Measurements from ENCODE around the gene PCNT.

The PCNT gene

GRCh38 chr21:46437511-46437910, 113.6 kb downstream of the PCNT start:
- no peak overlapping the region for H3K9ac ChIP-seq (ENCODE audit: low read depth, low read length, poor library complexity)
- no peak overlapping the region for H3K4me3 ChIP-seq (ENCODE audit: low read length in 2 of 2)
- no peak overlapping the region for H2BK120ac ChIP-seq (ENCODE audit: low read depth, low read length)
- H2BK15ac ChIP-seq (ENCODE audit: low read length) = no peak overlapping the region
- no CpG with 5 or more reads among the region's 13 CpGs for WGBS, 2 donors (ENCODE audit: extremely low coverage in 2 of 2, insufficient read length in 2 of 2, insufficient replicate concordance in 1 of 2)
- H2BK5ac ChIP-seq (ENCODE audit: low read length) = peak overlapping the region; percentile 13
- no peaks in the 10 kb centered on the region for H3K27me3 ChIP-seq (ENCODE audit: control insufficient read depth in 3 of 3, insufficient read depth in 3 of 3, low read depth in 1 of 3, low read length in 3 of 3)
- H3K4me2 ChIP-seq (ENCODE audit: insufficient read depth, low read length, poor library complexity, severe bottlenecking) = no peak overlapping the region
- peak overlapping the region; percentile 68 for H3K23ac ChIP-seq (ENCODE audit: low read depth, low read length, poor library complexity)
- H3K4me1 ChIP-seq (ENCODE audit: control insufficient read depth in 2 of 2, insufficient read depth in 1 of 2, low read depth in 1 of 2, low read length in 2 of 2) = peaks cover 4 to 6% of the 10 kb centered on the region in 2 donors
- no peak overlapping the region for H2AFZ ChIP-seq (ENCODE audit: low read length)
- no peak overlapping the region for H2BK12ac ChIP-seq (ENCODE audit: low read length)
- H2AK5ac ChIP-seq (ENCODE audit: low read depth, low read length) = no peak overlapping the region
- H3K4ac ChIP-seq (ENCODE audit: low read length) = no peak overlapping the region
- H3K14ac ChIP-seq (ENCODE audit: low read length) = no peak overlapping the region
- peaks cover 49 to 97% of the 10 kb centered on the region in 2 donors for H3K36me3 ChIP-seq (replicated peaks in 1 of 2; ENCODE audit: control insufficient read depth in 2 of 2, insufficient read depth in 2 of 2, low read length in 2 of 2)
- no peak for DNase-seq (ENCODE audit: low spot score)
- H4K8ac ChIP-seq (ENCODE audit: low read depth, low read length) = no peak overlapping the region
- no peak overlapping the region for H4K91ac ChIP-seq (ENCODE audit: low read depth, low read length, poor library complexity)
- H3K18ac ChIP-seq (ENCODE audit: low read length) = no peak overlapping the region
- H3K9me3 ChIP-seq (replicated peaks in 1 of 2; ENCODE audit: control insufficient read depth in 2 of 2, insufficient read depth in 1 of 2, low read depth in 1 of 2, low read length in 2 of 2) = peaks cover 0 to 4% of the 10 kb centered on the region in 2 donors
- no peak overlapping the region for H3K27ac ChIP-seq (replicated peaks; ENCODE audit: low read length)
- peaks cover 3% of the 10 kb centered on the region for H3K79me1 ChIP-seq (ENCODE audit: low read depth, low read length)

- no peak overlapping the region for H4K91ac ChIP-seq (ENCODE audit: low read depth, low read length, poor library complexity)
- no peak overlapping the region for H3K4ac ChIP-seq (ENCODE audit: low read length)
- no peak overlapping the region for H4K8ac ChIP-seq (ENCODE audit: low read depth, low read length)
- no peak overlapping the region for H3K14ac ChIP-seq (ENCODE audit: low read length)
- H3K4me3 ChIP-seq (ENCODE audit: low read length in 2 of 2) = no peak overlapping the region
- H3K27me3 ChIP-seq (ENCODE audit: control insufficient read depth in 3 of 3, insufficient read depth in 3 of 3, low read depth in 1 of 3, low read length in 3 of 3) = no peaks in the 10 kb centered on the region
- no peak overlapping the region for H2BK15ac ChIP-seq (ENCODE audit: low read length)
- H2BK120ac ChIP-seq (ENCODE audit: low read depth, low read length) = no peak overlapping the region
- no peak for DNase-seq (ENCODE audit: low spot score)
- H3K4me2 ChIP-seq (ENCODE audit: insufficient read depth, low read length, poor library complexity, severe bottlenecking) = no peak overlapping the region
- no peak overlapping the region for H3K23ac ChIP-seq (ENCODE audit: low read depth, low read length, poor library complexity)
- H3K27ac ChIP-seq (replicated peaks; ENCODE audit: low read length) = no peak overlapping the region
- H2AFZ ChIP-seq (ENCODE audit: low read length) = no peak overlapping the region
- no peak overlapping the region for H2AK5ac ChIP-seq (ENCODE audit: low read depth, low read length)
- H3K9me3 ChIP-seq (replicated peaks in 1 of 2; ENCODE audit: control insufficient read depth in 2 of 2, insufficient read depth in 1 of 2, low read depth in 1 of 2, low read length in 2 of 2) = peaks cover 0 to 4% of the 10 kb centered on the region in 2 donors
- H2BK5ac ChIP-seq (ENCODE audit: low read length) = no peak overlapping the region
- no CpG with 5 or more reads among the region's 11 CpGs for WGBS, 2 donors (ENCODE audit: extremely low coverage in 2 of 2, insufficient read length in 2 of 2, insufficient replicate concordance in 1 of 2)
- no peak overlapping the region for H3K9ac ChIP-seq (ENCODE audit: low read depth, low read length, poor library complexity)
- H3K36me3 ChIP-seq (replicated peaks in 1 of 2; ENCODE audit: control insufficient read depth in 2 of 2, insufficient read depth in 2 of 2, low read length in 2 of 2) = peaks cover 49 to 97% of the 10 kb centered on the region in 2 donors
- no peak overlapping the region for H2BK12ac ChIP-seq (ENCODE audit: low read length)
- peaks cover 4 to 6% of the 10 kb centered on the region in 2 donors for H3K4me1 ChIP-seq (ENCODE audit: control insufficient read depth in 2 of 2, insufficient read depth in 1 of 2, low read depth in 1 of 2, low read length in 2 of 2)
- H3K79me1 ChIP-seq (ENCODE audit: low read depth, low read length) = peaks cover 3% of the 10 kb centered on the region
- H3K18ac ChIP-seq (ENCODE audit: low read length) = no peak overlapping the region
These were observed 114.3 kb downstream of the PCNT start for GRCh38 chr21:46438241-46438640.

- Histone ChIP-seq H3K14ac (ENCODE audit: low read length) (no peak overlapping the region), H3K4ac (ENCODE audit: low read length) (no peak overlapping the region), H3K4me3 (ENCODE audit: low read length in 2 of 2) (no peak overlapping the region), H3K4me1 (ENCODE audit: control insufficient read depth in 2 of 2, insufficient read depth in 1 of 2, low read depth in 1 of 2, low read length in 2 of 2) (peaks cover 4 to 6% of the 10 kb centered on the region in 2 donors), H3K27ac (replicated peaks; ENCODE audit: low read length) (no peak overlapping the region), H3K27me3 (ENCODE audit: control insufficient read depth in 3 of 3, insufficient read depth in 3 of 3, low read depth in 1 of 3, low read length in 3 of 3) (no peaks in the 10 kb centered on the region), H3K4me2 (ENCODE audit: insufficient read depth, low read length, poor library complexity, severe bottlenecking) (no peak overlapping the region), H3K9ac (ENCODE audit: low read depth, low read length, poor library complexity) (no peak overlapping the region), H3K23ac (ENCODE audit: low read depth, low read length, poor library complexity) (no peak overlapping the region), H3K36me3 (replicated peaks in 1 of 2; ENCODE audit: control insufficient read depth in 2 of 2, insufficient read depth in 2 of 2, low read length in 2 of 2) (peaks cover 45 to 97% of the 10 kb centered on the region in 2 donors), H2AFZ (ENCODE audit: low read length) (no peak overlapping the region), H4K8ac (ENCODE audit: low read depth, low read length) (no peak overlapping the region), H2BK12ac (ENCODE audit: low read length) (no peak overlapping the region), H2BK15ac (ENCODE audit: low read length) (no peak overlapping the region), H2BK120ac (ENCODE audit: low read depth, low read length) (no peak overlapping the region), H3K79me1 (ENCODE audit: low read depth, low read length) (peaks cover 3% of the 10 kb centered on the region), H4K91ac (ENCODE audit: low read depth, low read length, poor library complexity) (no peak overlapping the region), H2AK5ac (ENCODE audit: low read depth, low read length) (no peak overlapping the region), H3K9me3 (replicated peaks in 1 of 2; ENCODE audit: control insufficient read depth in 2 of 2, insufficient read depth in 1 of 2, low read depth in 1 of 2, low read length in 2 of 2) (peaks cover 0 to 4% of the 10 kb centered on the region in 2 donors), H2BK5ac (ENCODE audit: low read length) (no peak overlapping the region), H3K18ac (ENCODE audit: low read length) (no peak overlapping the region)
- WGBS, 2 donors (ENCODE audit: extremely low coverage in 2 of 2, insufficient read length in 2 of 2, insufficient replicate concordance in 1 of 2) = no CpG with 5 or more reads among the region's 18 CpGs
- no peak for DNase-seq (ENCODE audit: low spot score)
These were observed 116.0 kb downstream of the PCNT start for GRCh38 chr21:46439906-46440305.

- no peak overlapping the region for H3K14ac ChIP-seq (ENCODE audit: low read length)
- H3K4me1 ChIP-seq (ENCODE audit: control insufficient read depth in 2 of 2, insufficient read depth in 1 of 2, low read depth in 1 of 2, low read length in 2 of 2) = peaks cover 4 to 6% of the 10 kb centered on the region in 2 donors
- no peak overlapping the region for H2BK5ac ChIP-seq (ENCODE audit: low read length)
- no peak overlapping the region for H4K8ac ChIP-seq (ENCODE audit: low read depth, low read length)
- no peak overlapping the region for H2BK120ac ChIP-seq (ENCODE audit: low read depth, low read length)
- no peaks in the 10 kb centered on the region for H3K27me3 ChIP-seq (ENCODE audit: control insufficient read depth in 3 of 3, insufficient read depth in 3 of 3, low read depth in 1 of 3, low read length in 3 of 3)
- no peak overlapping the region for H3K4me2 ChIP-seq (ENCODE audit: insufficient read depth, low read length, poor library complexity, severe bottlenecking)
- DNase-seq (ENCODE audit: low spot score) = no peak
- H2BK12ac ChIP-seq (ENCODE audit: low read length) = no peak overlapping the region
- no peak overlapping the region for H3K4me3 ChIP-seq (ENCODE audit: low read length in 2 of 2)
- no peak overlapping the region for H2BK15ac ChIP-seq (ENCODE audit: low read length)
- H3K18ac ChIP-seq (ENCODE audit: low read length) = no peak overlapping the region
- peaks cover 43 to 98% of the 10 kb centered on the region in 2 donors for H3K36me3 ChIP-seq (replicated peaks in 1 of 2; ENCODE audit: control insufficient read depth in 2 of 2, insufficient read depth in 2 of 2, low read length in 2 of 2)
- no CpG with 5 or more reads among the region's 14 CpGs for WGBS, 2 donors (ENCODE audit: extremely low coverage in 2 of 2, insufficient read length in 2 of 2, insufficient replicate concordance in 1 of 2)
- no peak overlapping the region for H3K27ac ChIP-seq (replicated peaks; ENCODE audit: low read length)
- H4K91ac ChIP-seq (ENCODE audit: low read depth, low read length, poor library complexity) = no peak overlapping the region
- peak overlapping the region; percentile 22 for H2AK5ac ChIP-seq (ENCODE audit: low read depth, low read length)
- peaks cover 2% of the 10 kb centered on the region in 2 donors for H3K9me3 ChIP-seq (replicated peaks in 1 of 2; ENCODE audit: control insufficient read depth in 2 of 2, insufficient read depth in 1 of 2, low read depth in 1 of 2, low read length in 2 of 2)
- H3K23ac ChIP-seq (ENCODE audit: low read depth, low read length, poor library complexity) = peak overlapping the region; percentile 75
- no peak overlapping the region for H3K9ac ChIP-seq (ENCODE audit: low read depth, low read length, poor library complexity)
- no peak overlapping the region for H3K4ac ChIP-seq (ENCODE audit: low read length)
- no peak overlapping the region for H2AFZ ChIP-seq (ENCODE audit: low read length)
- no peaks in the 10 kb centered on the region for H3K79me1 ChIP-seq (ENCODE audit: low read depth, low read length)
These were observed 117.4 kb downstream of the PCNT start for GRCh38 chr21:46441331-46441730.
